Measurements from ENCODE around the gene CBARP.
A peak's percentile ranks its signal among the peaks of the same experiment; 100 is the strongest.
"Not testable (repeated sequence)": the region's sequence is repeated elsewhere in the genome, so short reads cannot be mapped to it uniquely, and the experiment has no call there.

CBARP gene

GRCh38 chr19:1205114-1206099 is 32.4 kb downstream of the CBARP start, which contains the start of gene STK11:
TSS of gene STK11 (plus strand) at chr19:1205778. CDS start at chr19:1206914, 1,136 bp downstream.
- DNase-seq, result peak; percentile 97

GRCh38 chr19:1200614-1201013 is 37.2 kb downstream of the CBARP start:
- DNase-seq, result not testable (repeated sequence)

GRCh38 chr19:1199531-1199930 is 38.3 kb downstream of the CBARP start:
- DNase-seq, result no peak

GRCh38 chr19:1189419-1189818 is 48.4 kb downstream of the CBARP start:
- DNase-seq, result no peak

- DNase-seq, result no peak
Measured at GRCh38 chr19:1183543-1184172, 54.1 kb downstream of the CBARP start.

GRCh38 chr19:1182727-1183126 is 55.1 kb downstream of the CBARP start:
- DNase-seq, result no peak

GRCh38 chr19:1182068-1182467 is 55.7 kb downstream of the CBARP start:
- DNase-seq, result no peak

- DNase-seq, result no peak
Measured at GRCh38 chr19:1181606-1182005, 56.2 kb downstream of the CBARP start.

All from MV-4-11 (cell line).